SK-N-SH (cell line): ENCODE results near the gene TDRD10.

Source experiments
- EP300 ChIP-seq, 2 experiments: IDR thresholded peaks; 2 replicates each; pipeline versions ENCODE4 v1.4.0 to v1.6.1; 2012; ENCODE audit warnings: borderline replicate concordance in 1 of 2, low read depth in 1 of 2, low read length in 1 of 2
- REST ChIP-seq: IDR thresholded peaks from 2 replicates; pipeline ENCODE4 v1.6.1; 2012; ENCODE audit warnings: mild to moderate bottlenecking, low read depth, low read length, moderate library complexity

- TF ChIP-seq REST, result no peak
- TF ChIP-seq EP300 (IDR thresholded peaks at IDR 0.05; ENCODE audit: borderline replicate concordance in 1 of 2, low read depth in 1 of 2, low read length in 1 of 2), result no peak
Observed at GRCh38 chr1:154541231-154541630, 39.2 kb downstream of the TDRD10 start.
